GM12873 (cell line): Measurements from ENCODE around the gene RASL12.

Source experiments
- TF ChIP-seq, protein P1 (sequence below): IDR thresholded peaks from 2 replicates; pipeline ENCODE4 v1.5.1; 2012; ENCODE audit warnings: low read depth, mild to moderate bottlenecking, moderate library complexity, low read length, control low read depth; ENCODE audit not compliant: insufficient read depth; ENCODE audit errors: missing control alignments

RASL12 gene

DNA sequence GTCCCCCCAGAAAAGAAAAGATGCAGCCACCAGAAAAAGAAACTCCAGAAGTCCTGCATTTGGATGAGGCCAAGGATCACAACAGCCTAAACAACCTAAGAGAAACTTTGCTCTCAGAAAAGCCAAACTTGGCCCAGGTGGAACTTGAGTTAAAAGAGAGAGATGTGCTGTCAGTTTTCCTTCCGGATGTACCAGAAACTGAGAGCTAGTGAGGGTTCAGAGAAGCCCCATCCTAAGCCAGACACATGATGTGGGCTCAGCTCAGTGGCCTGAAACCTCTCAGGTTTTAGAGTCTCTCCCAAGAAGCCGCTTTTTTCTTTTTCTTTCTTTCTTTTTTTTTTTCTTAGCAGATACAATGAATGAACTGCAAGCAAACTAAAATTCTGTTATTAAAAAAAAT, 14.8 kb downstream of the RASL12 start:
- TF ChIP-seq, protein P1, sequence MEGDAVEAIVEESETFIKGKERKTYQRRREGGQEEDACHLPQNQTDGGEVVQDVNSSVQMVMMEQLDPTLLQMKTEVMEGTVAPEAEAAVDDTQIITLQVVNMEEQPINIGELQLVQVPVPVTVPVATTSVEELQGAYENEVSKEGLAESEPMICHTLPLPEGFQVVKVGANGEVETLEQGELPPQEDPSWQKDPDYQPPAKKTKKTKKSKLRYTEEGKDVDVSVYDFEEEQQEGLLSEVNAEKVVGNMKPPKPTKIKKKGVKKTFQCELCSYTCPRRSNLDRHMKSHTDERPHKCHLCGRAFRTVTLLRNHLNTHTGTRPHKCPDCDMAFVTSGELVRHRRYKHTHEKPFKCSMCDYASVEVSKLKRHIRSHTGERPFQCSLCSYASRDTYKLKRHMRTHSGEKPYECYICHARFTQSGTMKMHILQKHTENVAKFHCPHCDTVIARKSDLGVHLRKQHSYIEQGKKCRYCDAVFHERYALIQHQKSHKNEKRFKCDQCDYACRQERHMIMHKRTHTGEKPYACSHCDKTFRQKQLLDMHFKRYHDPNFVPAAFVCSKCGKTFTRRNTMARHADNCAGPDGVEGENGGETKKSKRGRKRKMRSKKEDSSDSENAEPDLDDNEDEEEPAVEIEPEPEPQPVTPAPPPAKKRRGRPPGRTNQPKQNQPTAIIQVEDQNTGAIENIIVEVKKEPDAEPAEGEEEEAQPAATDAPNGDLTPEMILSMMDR, result no peak

DNA sequence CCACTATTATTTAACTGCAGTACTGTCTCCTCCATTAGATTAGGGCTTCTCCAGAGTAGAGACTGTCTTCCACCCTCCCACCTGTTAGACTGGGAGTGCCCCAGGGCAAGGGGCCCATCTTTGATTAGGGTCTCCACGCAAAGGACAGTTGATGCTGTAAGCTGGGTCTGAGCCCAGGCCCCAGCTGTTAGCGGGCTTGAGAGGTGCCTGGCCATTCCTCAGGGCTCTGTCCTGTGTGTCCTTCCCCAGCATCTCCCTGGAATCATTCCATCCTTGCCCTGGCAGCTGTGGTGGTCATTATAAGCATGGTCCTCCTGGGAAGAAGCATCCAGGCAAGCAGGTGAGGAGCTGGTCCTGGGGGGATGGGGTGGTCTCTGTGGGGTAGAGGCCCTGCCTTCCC, 16.5 kb downstream of the RASL12 start:
- TF ChIP-seq, protein P1, result no peak

DNA sequence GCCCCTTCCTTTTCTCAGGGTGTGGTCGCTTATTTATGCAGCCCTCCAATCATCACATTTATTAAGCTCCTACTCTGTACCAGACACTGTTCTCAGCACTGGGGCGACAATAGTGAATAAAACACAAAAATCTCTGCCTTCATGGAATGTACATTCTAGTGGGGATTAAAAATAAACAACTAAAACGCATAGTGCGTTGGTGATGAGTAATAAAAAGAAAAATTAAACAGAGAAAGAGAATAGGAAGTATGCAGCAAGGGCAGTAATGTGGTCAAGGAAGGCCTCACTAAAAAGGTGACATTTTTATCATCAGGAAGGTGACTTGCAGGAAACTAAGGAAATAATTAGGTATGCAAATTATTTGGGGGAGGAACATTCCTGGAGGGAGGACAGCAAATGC, 17.5 kb downstream of the RASL12 start:
- TF ChIP-seq, protein P1, result no peak

DNA sequence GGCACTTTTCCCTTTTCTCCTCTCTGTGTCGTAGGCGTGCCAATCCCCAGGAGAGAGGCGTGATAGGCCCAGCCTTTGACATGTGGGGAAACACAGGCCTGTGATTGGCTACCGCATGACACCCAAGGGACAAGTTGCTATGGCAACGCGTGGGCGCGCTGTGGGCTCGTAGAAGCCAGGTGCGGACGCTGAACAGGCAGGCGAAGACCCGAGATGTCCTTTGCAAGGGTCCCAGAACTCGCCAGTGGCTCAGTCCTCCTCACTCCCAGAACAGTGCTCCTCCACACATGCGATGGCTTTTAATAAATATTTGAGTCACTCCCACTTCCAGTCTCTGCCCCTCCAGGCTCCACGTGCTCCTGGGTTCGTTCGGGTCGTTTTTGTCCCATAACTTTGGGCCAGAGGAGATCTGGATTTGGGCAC, 18.4 kb downstream of the RASL12 start:
- TF ChIP-seq, protein P1, result no peak

DNA sequence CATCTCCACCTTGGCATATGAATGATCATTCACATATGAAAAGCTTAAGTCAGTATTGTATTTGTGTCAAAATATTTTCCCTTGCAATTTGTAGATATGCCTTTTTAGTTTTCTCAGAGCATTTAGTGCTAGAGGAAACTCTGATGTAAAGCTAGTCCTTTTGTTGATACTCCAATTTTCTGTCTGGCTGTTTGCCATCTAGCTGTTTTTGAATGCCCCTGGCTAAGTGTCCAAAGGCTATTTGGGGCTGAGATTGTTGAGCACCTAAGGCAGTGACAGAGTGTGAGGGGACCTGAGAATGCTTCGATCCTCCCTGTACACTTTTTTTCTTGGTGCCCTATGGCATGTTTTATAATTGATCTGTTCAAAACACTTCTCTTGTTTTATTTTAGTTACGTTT, 19.6 kb downstream of the RASL12 start:
- TF ChIP-seq, protein P1, result no peak

DNA sequence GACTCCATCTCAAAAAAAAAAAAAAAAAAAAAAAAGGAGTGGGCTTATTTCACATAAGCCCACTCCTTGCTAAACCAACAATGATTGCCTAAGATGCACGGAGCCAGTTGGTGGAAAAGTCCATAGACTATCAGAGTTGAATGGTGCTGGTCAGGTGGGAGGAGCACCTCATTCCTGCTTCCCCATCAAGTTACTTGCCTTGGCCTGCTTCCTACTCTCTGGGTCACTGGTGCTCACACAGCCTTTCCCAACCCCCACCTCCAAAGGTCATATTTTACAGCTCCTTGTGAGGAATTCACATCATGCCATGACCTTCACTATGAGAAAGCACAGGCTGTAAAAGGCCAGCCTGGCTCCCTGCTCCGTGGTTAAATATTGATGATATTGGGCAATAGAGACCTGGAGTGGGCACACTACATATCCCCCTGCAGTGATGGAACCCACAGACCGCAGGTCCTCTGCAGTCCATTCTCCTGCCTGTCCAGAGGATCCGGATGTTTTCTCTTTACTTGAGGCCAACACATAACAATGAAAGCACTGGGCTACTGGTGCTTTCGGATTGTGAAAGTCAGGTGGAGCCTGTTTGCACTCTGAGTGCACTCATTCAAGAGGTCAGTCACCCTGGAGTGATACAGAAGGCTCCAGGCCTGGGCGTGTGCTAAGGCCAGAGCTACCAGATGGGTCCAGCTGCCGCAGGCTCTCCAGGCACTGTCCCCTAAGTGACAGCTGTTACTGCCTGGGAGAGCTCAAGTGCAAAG, 22.9 kb downstream of the RASL12 start, which contains the start of gene SLC51B:
Gene SLC51B, plus strand, starts transcription at position 664 of the 758 bp plus-strand sequence. CDS start 4,618 bp downstream, outside the sequence.
- TF ChIP-seq, protein P1, result no peak

DNA sequence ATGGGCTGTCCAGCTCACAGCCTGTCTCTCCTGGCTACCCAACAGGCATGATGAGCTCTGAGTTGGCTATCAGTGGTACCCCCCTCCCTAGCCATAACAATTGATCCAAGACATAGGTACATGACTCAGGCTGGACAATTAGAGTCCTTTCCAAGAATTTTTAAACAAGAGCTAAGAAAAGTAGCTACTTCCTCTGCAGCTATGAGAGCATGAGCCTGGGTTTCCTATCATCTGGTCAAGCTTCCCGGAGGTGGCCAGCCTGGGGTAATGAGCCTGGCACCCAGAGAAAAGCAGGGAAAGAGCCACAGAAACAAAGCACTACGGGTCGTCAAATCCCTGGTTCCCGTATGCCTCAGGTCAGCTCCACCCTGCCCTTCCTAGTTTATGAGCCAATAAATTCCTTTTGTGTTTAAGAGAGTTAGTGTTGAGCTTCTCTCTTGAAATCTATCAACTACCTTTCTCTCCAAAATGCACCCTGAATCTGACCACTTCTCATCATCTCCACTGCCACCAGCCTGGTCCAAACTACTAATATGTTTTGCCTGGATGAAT, 24.9 kb downstream of the RASL12 start:
- TF ChIP-seq, protein P1, result no peak
